ENCODE data around the gene KCTD16. TPM values are rescaled to one million over a fixed set of nuclear protein-coding genes. Genes with fewer than 3 reads are reported as not detected.

KCTD16 gene
- total RNA-seq, 1 donor from 2014 or later, result 0.37 TPM

DNA sequence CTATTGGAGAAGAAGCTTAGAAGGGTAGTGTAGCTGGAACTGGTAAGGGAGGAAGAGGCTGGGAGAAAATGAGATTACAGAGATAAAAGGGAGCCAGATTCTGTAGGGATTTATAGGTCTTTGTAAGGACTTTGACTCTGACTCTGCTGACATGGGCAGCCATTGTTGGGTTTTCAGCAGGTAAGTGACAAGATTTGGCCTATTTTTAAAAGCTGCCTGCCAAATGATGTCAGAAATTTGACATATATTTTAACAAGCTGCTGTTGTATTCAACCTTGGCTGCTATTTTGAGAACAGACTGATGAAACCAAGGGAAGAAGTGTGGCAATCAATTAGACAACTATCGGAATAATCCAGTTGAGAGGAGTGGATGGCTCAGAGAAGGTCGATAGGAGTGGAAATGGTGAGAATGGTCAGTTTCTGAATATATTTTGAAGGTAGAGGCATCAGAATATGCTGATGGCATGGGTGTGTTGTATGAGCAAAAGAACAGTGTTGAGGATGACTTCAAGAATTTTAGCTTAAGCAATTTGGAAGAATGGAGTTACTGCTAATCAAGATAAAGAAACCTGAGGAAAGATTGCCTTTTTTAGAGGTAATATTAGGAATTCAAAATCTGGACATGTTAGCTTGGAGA is 56.8 kb downstream of the KCTD16 start:
- H3K36me3 Mint-ChIP-seq (ENCODE audit: low read depth), result no peaks in the 10 kb centered on the region
- DNase-seq (ENCODE audit: low read depth, low spot score), result no peak
- H3K27me3 Mint-ChIP-seq (ENCODE audit: low read depth), result no peaks in the 10 kb centered on the region
- H3K4me3 Mint-ChIP-seq, result no peak overlapping the region
- H3K27ac Mint-ChIP-seq (ENCODE audit: unreplicated experiment), result no peak overlapping the region
- no peaks in the 10 kb centered on the region for H3K4me1 Mint-ChIP-seq
- TF ChIP-seq CTCF (conservative IDR thresholded peaks at IDR 0.05), result no peak
- H3K9me3 Mint-ChIP-seq, result no peaks in the 10 kb centered on the region

DNA sequence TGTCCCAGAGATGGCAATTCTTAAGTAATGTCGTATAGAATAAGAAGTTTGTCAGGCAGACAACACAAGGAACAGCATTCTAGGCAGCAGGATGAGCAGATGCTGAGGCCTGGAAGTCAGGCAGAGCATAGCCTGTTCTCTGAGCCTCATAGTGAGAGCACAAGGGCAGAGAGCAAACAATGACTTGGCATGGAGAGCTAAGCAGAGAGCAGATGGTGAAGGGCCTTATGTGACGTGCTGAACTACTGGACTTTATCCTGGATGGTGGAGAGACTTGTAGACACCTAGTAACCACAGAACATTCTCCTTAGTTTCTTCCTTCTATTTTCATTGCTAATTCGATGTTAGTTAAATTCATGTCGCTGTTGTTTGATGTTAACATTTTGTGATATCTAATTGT is 60.1 kb downstream of the KCTD16 start:
- no peak overlapping the region for H3K4me3 Mint-ChIP-seq
- no peaks in the 10 kb centered on the region for H3K4me1 Mint-ChIP-seq
- no peaks in the 10 kb centered on the region for H3K9me3 Mint-ChIP-seq
- no peak overlapping the region for H3K27ac Mint-ChIP-seq (ENCODE audit: unreplicated experiment)
- H3K36me3 Mint-ChIP-seq (ENCODE audit: low read depth), result no peaks in the 10 kb centered on the region
- no peak for DNase-seq (ENCODE audit: low read depth, low spot score)
- H3K27me3 Mint-ChIP-seq (ENCODE audit: low read depth), result no peaks in the 10 kb centered on the region
- TF ChIP-seq CTCF (conservative IDR thresholded peaks at IDR 0.05), result no peak

- DNase-seq (ENCODE audit: low read depth, low spot score), result no peak
- H3K4me3 Mint-ChIP-seq, result no peak overlapping the region
- H3K27me3 Mint-ChIP-seq (ENCODE audit: low read depth), result no peaks in the 10 kb centered on the region
- H3K36me3 Mint-ChIP-seq (ENCODE audit: low read depth), result no peaks in the 10 kb centered on the region
- TF ChIP-seq CTCF (conservative IDR thresholded peaks at IDR 0.05), result no peak
- no peaks in the 10 kb centered on the region for H3K4me1 Mint-ChIP-seq
- no peaks in the 10 kb centered on the region for H3K9me3 Mint-ChIP-seq
- H3K27ac Mint-ChIP-seq (ENCODE audit: unreplicated experiment), result no peak overlapping the region
These were observed 61.6 kb downstream of the KCTD16 start for GRCh38 chr5:144232285-144232684.

- DNase-seq (ENCODE audit: low read depth, low spot score), result no peak
- no peak for TF ChIP-seq CTCF (conservative IDR thresholded peaks at IDR 0.05)
- no peak overlapping the region for H3K27ac Mint-ChIP-seq (ENCODE audit: unreplicated experiment)
- H3K9me3 Mint-ChIP-seq, result no peaks in the 10 kb centered on the region
- H3K4me1 Mint-ChIP-seq, result no peaks in the 10 kb centered on the region
- H3K4me3 Mint-ChIP-seq, result no peak overlapping the region
- no peaks in the 10 kb centered on the region for H3K36me3 Mint-ChIP-seq (ENCODE audit: low read depth)
- no peaks in the 10 kb centered on the region for H3K27me3 Mint-ChIP-seq (ENCODE audit: low read depth)
These were observed 65.8 kb downstream of the KCTD16 start for GRCh38 chr5:144236499-144236898.

DNA sequence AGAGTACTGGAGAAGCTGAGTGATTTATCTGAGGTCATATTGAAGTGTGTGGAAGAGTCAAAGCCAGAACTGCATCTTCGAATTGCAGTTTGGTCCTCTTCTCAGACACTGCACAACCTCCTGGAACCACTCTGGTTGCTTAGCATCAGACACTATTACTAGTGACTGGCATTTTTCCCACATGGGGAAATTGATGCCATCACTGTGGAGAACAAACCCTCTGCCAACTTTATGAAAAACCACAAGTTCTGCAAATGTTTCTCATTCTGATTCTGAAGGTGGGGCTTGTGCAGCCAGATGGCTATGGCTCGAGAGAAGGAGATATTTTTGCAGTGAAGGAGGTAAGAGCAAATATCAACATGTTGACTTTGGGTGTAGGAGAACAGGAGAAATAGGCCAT is 67.2 kb downstream of the KCTD16 start:
- H3K27ac Mint-ChIP-seq (ENCODE audit: unreplicated experiment), result no peak overlapping the region
- no peaks in the 10 kb centered on the region for H3K4me1 Mint-ChIP-seq
- H3K9me3 Mint-ChIP-seq, result no peaks in the 10 kb centered on the region
- TF ChIP-seq CTCF (conservative IDR thresholded peaks at IDR 0.05), result no peak
- no peak overlapping the region for H3K4me3 Mint-ChIP-seq
- no peaks in the 10 kb centered on the region for H3K36me3 Mint-ChIP-seq (ENCODE audit: low read depth)
- no peak for DNase-seq (ENCODE audit: low read depth, low spot score)
- H3K27me3 Mint-ChIP-seq (ENCODE audit: low read depth), result no peaks in the 10 kb centered on the region

Data from neural crest cell (in vitro differentiated cells).